Stimulated activated CD4-positive, alpha-beta T cell treated with anti-CD3 and anti-CD28 coated beads, Interleukin-12 subunit alpha, Interleukin-12 subunit beta, amount 100 ng/mL, for 24 hours (primary cell): ENCODE data around the gene KRT9.

Experiments
- DNase-seq, 2 experiments: peaks; one replicate each; pipeline ENCODE4 v3.0.0-alpha.2; 2020; ENCODE audit warnings: low read depth in 2 of 2

KRT9 gene

GRCh38 chr17:41530062-41531048, 41.5 kb downstream of the KRT9 start:
- no peak for DNase-seq

DNA sequence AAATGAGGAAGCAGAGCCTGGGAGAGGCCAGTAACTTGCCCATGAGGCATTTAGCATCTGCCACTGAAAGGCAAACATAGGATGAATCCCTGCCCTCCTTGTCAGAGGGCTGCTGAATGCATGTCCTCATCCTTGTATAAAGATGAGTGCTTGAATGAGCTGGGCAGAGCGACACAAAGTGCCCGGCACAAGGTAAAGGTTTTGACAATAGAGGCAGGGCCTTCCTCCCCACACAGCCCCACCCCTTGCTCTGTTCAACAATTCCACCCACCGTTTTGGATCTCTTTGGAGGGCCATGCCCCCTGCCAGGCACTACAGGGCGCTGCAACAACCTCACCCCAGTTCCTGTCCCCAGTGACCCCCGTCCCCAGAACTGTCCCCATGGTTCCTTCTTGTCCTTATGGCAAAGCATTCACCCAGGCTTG, 42.4 kb downstream of the KRT9 start:
- no peak for DNase-seq

DNA sequence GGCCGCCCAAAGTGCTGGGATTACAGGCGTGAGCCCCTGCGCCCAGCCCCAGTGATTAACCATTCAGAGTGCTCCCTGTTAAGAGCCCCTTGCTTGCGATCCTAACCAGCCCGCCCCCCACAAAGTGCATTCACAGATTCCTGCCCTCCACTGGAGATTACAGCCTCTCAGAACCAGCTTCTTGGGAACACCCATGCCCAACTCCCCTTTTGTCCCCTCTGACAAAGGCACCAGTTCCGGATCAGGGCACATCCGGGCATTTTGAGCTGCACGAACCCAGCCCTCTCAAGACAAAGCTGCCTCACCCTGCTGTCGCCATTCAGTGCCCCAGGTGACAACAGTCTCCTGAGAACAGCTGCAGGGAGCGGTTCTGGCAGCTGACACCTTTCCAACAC, 42.9 kb downstream of the KRT9 start:
- no peak for DNase-seq

DNA sequence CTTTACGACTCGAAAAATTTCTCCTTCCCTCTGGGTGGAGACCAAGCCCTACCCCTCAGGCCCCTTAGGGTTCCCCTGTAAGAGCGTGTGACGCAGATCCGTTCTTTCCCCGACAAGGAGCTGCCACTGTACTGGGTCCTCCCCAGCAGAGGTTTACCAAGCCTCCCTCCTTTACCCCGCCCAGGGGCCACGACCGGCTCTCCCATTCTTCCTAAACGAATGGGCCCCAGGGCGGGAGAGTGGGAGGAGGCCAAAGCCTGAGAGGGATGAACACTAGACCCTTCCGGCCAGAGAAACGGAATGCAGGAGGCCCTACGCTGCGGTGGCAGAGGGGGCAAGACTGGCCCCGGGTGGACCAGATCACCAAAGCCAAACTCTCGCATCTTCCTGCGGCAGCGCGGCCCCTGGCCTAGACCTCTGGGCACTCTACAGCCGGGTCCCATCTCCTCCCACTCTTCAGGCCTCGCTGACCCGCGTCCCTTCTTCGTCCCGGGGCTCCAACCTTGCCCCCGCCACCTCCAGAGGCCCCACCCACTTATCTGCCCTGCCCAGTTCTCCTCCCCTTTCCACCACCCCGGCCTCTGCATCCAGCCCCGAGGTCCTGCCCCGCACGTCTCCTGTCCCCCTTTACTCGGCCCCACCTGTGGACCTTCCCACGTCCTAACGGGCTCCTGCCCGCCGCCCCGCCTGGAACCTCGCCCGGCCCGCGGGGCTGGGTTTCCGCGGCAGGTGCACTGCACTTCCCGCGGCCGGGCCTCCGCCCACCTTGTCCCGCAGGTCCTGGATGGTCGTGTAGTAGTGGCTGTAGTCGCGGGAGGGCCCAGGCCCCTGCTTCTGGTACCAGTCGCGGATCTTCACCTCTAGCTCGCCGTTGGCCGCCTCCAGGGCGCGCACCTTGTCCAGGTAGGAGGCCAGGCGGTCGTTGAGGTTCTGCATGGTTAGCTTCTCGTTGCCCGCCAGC, 44.5 kb downstream of the KRT9 start:
- DNase-seq: no peak

- no peak for DNase-seq
Observed at GRCh38 chr17:41524261-41524660, 47.6 kb downstream of the KRT9 start.

DNA sequence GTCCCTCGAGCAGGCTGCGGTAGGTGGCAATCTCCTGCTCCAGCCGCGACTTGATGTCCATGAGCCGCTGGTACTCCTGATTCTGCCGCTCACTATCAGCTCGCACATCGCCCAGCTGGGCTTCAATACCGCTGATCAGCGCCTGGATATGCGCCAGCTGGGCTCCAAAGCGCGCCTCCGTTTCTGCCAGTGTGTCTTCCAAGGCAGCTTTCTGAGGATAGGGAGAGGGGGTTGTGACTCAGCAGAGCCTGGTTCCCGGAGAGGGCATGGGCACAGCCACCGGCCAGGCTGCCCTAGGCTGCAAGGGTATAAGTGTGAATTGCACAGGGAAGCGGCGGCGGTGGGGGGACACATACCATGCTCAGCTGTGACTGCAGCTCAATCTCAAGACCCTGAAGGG, 48.1 kb downstream of the KRT9 start:
- no peak for DNase-seq

DNA sequence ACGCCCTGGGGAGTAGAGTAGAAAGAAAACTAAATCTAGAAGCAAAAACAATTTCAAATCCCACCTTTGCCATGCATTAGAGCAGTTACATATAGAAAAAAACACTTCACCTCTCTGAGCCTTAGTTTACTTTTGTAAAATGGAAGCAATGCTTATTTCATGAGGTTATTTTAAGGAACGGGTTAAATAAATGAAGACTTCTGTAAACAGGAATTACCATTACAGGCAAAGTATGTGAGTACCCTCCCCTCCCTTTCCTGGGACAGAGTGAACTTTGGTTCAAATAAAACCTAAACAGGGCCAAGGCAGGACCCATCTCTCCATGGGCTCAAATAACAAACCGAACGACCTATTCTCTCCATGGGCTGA, 48.6 kb downstream of the KRT9 start:
- no peak for DNase-seq

DNA sequence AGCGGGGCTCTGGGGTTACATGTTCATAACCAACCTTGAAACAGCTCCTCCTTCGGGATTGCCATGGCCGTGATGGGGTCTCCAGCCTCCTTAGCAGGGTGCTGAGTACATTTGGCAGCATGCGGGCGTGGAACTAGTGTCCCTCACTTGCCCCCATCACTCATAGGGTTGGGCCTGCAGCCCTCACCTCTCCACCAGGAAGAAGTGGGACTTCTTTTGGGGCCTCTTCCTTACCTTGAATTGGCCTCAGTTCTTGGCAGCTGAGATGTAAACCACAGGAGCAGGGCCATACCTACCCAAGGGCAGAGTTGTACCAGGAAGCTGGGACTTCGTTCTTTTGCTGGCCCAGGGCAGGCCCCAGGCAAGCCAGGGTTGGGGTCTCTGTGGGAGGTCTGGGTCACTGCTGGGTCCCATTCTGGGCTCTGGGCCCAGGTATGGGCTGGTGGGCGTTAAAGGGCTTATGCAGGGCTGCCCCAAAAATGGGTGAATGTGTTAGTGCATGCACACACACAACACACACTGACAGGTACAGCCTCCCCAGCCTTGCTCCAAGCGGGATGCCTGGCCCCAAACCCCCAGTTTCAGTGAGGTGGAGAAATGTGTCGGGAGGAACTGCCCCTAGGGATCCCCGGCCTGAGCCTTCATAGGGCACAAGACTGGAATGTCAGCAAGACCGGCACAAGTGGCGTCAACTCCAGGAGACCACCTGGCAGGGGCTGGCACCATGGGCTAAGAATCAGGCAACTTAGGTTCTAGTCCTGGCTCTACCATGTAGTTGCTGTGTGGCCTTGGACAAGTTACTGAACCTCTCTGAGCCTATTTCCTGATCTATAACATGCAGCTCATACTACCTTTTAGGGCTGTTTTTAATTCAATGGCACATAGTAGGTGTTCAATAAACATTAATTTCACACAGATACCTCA, 49.3 kb downstream of the KRT9 start:
- DNase-seq: no peak

- DNase-seq: no peak
Observed at GRCh38 chr17:41521574-41522261, 50.1 kb downstream of the KRT9 start.

DNA sequence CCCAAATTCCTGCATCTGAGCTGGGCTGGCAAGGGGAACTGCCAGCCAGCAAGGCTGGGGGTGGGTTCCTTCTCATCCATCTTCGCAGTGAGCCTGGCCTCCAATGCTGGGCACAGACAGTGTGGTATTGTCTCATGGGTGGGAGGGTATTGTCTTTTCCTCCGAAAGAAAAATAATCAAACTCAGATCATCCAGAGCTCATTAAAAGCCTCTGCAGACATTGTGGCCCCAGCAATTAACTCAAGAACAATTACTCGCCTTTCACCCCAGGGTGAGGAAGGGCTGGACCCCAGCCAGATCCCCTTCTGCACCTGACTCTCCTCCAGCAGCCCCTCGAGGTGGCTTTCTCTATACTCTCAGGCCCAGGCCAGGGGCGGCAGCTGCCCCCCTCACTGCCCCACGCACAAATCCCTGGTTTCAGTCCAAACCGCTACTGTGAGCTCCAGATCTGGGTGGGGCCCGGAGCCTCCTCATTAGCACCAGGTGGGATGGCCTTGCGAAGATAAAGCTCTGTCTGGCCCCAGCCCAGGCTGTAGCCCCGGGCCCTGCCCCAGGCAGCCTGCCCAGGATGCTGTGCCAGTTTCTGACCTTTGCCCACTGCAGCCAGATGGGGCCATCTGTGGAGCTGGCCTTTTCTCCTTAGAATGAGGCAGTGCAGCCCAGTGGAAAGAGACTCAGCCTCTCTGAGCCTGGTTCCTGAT, 50.9 kb downstream of the KRT9 start:
- no peak for DNase-seq

DNA sequence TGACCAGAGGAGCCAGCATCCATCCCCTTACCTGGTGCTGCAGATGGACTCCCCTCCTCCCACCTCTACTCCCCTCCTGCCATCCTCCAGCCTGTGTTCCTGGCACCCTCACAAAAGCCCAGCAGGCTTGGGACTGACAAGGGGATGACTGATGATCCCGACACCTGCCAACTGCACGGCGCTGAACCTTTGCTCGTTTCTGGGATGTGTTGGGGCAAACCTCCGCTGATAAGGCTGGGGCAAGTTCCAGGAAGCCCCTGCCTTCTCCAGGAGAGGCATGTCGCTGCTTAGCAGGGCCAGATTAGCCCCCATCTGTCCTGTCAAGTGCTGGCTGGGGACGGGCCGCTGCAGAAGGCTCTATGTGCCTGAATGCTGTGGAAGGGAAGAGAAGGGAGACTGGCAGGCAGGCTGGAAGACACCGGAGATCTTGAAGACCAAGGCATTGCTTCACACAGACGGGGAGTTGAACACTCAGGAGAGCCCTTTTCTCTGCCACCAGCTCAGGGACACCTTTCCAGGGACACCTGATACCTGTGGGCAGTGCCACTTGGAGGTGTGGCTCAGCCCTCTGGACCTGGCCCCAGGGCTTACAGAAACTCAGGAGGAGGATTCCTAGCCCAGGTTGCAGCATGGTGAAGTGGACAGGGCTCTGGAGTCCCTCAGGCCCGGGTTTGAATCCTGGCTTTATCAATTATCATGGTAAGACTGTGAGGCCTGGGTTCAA, 52.2 kb downstream of the KRT9 start:
- DNase-seq: no peak

GRCh38 chr17:41518789-41519449, 52.9 kb downstream of the KRT9 start, which contains the start of gene KRT15:
Gene KRT15 (minus strand): TSS chr17:41518890. CDS start chr17:41518827, 63 bp downstream.
- no peak for DNase-seq

GRCh38 chr17:41518031-41518430, 53.8 kb downstream of the KRT9 start:
- no peak for DNase-seq

DNA sequence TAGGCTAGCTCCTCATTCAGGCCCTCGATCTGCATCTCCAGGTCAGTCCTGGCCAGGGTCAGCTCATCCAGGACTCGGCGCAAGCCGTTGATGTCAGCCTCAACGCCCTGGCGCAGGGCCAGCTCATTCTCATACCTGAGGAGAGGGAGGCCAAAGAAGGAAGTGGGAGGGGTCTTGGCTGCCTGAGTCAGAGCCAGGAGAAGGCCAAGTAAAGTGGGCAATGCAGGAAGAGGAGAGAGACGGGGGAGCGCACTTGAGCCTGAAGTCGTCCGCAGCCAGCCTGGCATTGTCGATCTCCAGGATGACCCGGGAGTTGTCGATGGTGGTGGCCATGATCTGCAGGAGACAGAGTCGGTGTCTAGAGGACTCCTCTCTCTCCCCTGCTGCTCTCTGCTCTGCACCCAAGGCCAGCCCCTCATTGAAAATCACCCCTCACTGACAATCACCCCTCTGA, 55.0 kb downstream of the KRT9 start:
- DNase-seq: no peak

GRCh38 chr17:41516147-41516829, 55.6 kb downstream of the KRT9 start:
- no peak for DNase-seq
